Fibroblast of peridontal ligament (primary cell): ENCODE data around the gene ANKRD18A.

ENCODE experiments used
- DNase-seq: peaks from one replicate; pipeline ENCODE4 v3.0.0-alpha.2; 2010; ENCODE audit errors: extremely low read depth

The ANKRD18A gene

DNA sequence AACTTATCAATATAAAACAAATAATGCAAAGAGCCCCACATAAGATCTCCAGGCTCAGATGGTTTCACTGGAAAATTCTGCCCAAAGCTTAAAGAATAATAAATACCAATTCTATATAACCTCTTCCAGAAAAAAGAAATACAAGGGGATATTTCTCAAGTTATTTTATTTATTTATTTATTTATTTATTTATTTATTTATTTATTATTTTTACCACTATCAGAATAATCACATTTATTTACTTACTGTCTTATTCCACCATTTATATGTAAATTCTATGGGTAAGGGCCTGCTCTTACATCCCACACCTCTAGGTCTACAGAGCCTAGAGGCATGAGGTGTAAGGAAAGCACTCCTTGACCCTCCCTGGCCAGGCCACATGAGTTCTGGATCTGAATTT is 91.1 kb downstream of the ANKRD18A start:
- DNase-seq, result no peak

DNA sequence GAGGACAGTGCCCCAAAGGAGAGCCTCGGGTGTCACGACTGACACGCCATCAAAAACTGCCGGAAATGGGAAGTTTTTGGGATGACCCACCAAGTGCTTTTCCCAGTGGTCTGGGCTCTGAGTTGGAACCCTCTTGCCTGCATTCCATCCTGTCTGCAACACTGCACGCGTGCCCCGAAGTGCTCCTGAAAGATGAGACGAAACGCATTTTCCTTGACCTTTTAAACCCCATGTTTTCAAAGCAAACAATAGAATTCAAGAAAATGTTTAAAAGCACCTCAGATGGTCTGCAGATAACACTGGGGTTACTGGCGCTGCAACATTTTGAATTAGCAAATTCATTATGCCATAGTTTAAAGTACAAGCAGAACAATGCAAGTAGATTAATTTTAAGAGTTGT is 92.9 kb downstream of the ANKRD18A start:
- DNase-seq, result no peak

DNA sequence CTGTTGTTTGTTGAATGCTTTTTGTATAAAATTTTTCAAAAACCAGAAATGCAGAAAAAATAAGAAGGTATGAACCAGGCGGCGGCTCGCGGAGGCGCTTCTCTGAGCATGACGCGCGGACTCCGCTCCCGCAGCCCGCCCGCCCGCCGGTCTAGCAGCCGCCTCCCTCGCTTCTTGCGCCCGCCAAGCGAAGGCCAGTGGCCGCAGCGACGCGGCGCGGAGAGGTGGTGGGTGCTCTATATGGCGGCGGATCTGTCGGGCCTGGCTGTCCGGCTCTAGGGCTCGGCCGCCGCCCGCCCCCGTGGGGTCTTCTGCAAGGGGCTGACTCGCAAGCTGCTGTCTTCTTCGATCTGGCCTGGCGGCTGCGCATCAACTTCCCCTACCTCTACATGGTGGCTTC is 93.8 kb downstream of the ANKRD18A start:
- DNase-seq, result no peak

DNA sequence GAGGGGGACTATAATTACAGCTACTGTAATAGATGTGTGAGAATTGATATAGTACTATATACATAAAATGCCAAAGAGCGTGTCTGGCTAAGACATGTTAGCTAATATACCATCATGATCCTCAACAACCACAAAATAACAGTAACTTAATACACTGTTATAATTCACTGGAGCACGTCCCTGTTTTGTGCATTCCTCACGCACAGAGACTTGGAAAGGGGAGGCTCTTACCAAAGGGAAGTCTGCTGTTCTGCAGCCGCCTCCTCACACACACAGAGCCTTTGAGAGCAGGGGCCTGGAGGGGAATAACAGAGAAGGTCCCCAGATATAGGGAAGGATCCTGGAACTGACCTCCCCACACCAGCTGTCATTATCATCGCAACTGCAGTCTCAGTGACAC is 97.3 kb downstream of the ANKRD18A start:
- DNase-seq, result peak; percentile 22

DNA sequence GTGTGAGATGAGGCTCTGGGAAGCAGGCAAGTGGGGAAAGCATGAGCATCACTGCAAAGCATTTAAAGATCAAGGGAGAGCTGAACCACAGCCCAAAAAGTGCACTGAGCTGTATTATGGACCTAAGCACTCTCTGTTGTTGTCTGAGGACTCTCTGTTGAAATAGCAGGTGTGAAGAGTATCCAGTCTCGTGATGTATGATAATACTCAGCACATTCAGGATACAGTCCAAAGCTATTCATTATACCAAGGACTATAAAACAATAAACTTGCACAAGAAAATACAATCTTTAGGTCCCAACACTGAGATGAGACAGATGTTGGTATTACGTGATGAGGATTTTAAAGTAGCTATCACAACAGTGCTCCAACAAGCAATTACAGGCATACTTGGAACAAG is 98.6 kb downstream of the ANKRD18A start:
- no peak for DNase-seq
